ENCODE results near the gene ABCC6.
"Not testable (repeated sequence)": the region's sequence is repeated elsewhere in the genome, so short reads cannot be mapped to it uniquely, and the experiment has no call there.

ABCC6 gene

DNA sequence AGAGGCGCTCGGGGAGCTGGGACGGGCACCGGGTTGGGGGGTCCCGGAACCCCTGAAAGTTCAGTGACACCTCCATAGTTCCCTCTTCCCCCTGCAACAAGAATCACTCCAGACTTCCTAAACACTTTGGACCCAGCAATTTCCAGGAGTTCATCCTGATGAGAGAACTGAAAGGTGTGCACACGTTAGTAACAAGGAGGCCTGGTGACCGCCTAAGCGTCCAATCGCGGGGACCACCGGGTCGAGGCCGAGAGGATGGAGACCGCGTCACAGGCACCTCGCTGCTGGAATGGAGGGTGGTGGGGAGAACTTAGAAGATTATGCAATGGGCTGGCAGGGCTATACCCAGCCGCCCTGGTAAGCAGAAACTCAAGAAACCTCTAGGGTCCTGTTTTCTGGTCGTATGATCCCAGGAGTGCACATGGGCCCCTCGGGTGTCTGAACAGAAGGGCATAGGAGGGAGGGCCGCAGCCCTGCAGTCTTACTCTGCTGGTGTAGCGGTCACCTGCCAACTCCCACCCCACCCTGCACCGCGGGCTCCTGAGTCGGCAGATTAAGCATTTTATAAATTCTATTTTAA, 458 bp upstream of the ABCC6 start:
- not testable (repeated sequence) for DNase-seq (ENCODE audit: low spot score)

- not testable (repeated sequence) for DNase-seq (ENCODE audit: low spot score)
These were observed 1.9 kb downstream of the ABCC6 start for GRCh38 chr16:16221382-16221781.

DNA sequence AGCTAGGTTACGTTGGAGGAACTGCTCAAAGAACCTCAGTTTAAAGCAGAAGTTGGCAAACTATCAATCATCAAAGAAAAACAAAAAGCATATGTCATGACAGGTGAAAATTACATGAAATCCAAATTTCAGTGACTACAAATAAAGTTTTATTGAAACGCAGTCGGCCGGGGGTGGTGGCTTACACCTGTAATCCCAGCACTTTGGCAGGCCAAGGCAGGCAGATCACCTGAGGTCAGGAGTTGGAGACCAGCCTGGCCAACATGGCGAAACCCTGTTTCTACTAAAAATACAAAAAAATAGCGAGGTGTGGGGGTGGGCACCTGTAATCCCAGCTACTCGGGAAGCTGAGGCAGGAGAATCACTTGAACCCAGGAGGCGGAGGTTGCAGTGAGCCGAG, 2.8 kb downstream of the ABCC6 start:
- DNase-seq (ENCODE audit: low spot score): not testable (repeated sequence)

- not testable (repeated sequence) for DNase-seq (ENCODE audit: low spot score)
These were observed 4.5 kb downstream of the ABCC6 start for GRCh38 chr16:16218787-16219186.

GRCh38 chr16:16218349-16218748, 4.9 kb downstream of the ABCC6 start:
- DNase-seq (ENCODE audit: low spot score): not testable (repeated sequence)

GRCh38 chr16:16213863-16214293, 9.4 kb downstream of the ABCC6 start:
- not testable (repeated sequence) for DNase-seq (ENCODE audit: low spot score)

DNA sequence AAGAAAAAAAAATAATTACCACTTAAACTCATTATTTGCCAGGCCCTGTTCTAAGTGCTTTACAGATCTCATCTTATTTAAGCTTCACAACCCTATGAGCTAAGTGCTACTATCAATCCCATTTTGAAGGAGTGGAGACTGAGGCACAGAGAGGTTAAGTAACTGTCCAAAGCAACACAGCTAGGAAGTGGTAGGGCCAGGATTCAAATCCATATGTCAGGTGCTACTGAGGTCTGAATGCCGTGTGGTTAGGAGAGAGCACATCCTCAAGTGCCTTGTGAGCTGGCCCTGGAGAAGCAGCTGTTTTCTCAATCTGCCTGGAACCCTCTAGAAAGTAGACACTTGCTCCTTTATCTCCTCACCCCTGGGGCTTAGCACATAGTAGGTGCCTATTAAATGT, 11.9 kb downstream of the ABCC6 start:
- not testable (repeated sequence) for DNase-seq (ENCODE audit: low spot score)

- DNase-seq (ENCODE audit: low spot score): not testable (repeated sequence)
These were observed 14.8 kb downstream of the ABCC6 start for GRCh38 chr16:16208461-16208860.

- not testable (repeated sequence) for DNase-seq (ENCODE audit: low spot score)
These were observed 15.4 kb downstream of the ABCC6 start for GRCh38 chr16:16207787-16208334.

DNA sequence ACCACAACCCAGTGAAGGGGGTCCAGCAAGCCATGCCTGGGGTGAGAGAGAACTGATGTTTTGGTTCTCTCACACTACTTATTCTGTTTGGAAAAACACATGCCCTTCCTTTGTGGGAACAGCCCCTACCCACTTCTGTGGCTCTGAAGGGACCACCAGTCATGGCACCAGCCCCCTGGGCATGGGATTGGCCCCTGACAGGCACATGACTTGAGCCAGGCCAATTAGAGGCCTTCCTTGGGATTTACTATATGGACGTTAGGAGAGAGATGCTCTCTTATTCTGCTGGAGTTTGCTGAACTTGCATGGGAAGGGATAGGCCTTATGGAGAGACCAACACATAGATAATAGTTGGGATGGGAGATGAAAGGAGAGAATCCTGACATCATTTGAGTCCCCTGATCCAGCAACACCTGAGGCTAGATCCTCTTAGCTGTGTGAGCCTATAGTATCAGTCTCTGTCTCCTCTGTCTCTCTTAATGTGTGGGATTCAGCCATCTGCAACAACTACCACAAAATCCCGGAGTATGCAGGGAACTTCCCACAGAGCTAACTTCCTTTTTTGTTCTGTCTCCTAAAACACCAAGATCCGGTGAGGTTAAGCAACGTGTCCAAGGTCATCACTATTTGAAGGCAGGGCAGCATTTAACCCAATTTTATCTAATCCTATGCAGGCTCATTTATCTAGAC, 16.1 kb downstream of the ABCC6 start:
- DNase-seq (ENCODE audit: low spot score): not testable (repeated sequence)

GRCh38 chr16:16205864-16206263, 17.4 kb downstream of the ABCC6 start:
- DNase-seq (ENCODE audit: low spot score): not testable (repeated sequence)

- DNase-seq (ENCODE audit: low spot score): not testable (repeated sequence)
These were observed 18.7 kb downstream of the ABCC6 start for GRCh38 chr16:16204552-16204951.

GRCh38 chr16:16203494-16203893, 19.8 kb downstream of the ABCC6 start:
- not testable (repeated sequence) for DNase-seq (ENCODE audit: low spot score)

DNA sequence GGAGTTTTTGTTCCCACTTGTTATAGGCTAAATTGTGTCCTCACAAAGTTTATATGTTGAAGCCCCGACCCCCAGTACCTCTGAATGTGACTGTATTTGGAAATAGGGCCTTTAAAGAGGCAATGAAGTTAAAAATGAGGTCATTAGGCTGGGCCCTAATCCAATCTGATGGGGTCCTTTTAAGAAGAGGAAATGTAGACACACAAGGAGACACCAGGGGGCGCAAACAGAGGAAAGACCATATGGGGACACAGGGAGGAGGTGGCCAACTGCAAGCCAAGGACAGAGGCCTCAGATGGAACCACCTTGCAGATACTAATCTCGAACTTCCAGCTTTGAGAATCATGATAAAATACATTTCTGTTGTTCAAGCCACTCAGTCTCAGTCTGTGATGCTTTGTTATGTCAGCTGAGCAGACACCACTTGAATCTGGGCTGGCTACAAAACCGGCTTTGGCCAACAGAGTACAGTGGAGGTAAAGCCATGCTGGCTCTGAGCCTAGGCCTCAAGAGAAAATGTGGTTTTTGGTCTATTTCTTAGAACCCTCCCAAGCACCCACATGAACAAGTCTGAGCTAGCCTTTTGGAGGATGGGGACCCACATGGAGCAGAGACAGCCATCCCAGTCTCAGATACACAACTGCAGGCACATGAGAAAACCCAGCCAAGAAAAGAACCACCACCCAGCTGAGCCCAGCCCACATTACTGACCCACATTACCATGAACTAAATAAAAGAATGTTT, 20.7 kb downstream of the ABCC6 start:
- DNase-seq (ENCODE audit: low spot score): not testable (repeated sequence)

DNA sequence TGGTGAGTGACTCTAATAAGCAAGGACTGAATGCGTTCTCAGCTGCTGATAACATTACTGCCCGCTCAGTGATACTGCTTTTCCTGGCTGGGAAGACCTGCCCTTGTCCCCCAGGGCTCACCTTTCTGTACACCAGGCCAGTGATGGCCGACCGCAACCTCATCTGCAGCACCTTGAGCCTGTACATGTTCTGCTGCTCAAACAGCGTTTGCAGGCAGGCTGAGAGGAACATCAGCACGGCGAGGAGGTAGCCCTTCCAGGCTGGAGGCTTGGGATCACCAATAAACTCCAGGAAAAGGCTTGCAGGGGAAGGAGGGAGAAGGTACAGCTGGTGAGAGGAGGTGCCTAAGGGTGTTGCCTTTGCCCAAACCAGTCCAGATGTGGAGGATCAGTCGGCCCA, 21.4 kb downstream of the ABCC6 start:
- not testable (repeated sequence) for DNase-seq (ENCODE audit: low spot score)

- DNase-seq (ENCODE audit: low spot score): not testable (repeated sequence)
These were observed 22.9 kb downstream of the ABCC6 start for GRCh38 chr16:16200391-16200790.

GRCh38 chr16:16199428-16199827, 23.9 kb downstream of the ABCC6 start:
- DNase-seq (ENCODE audit: low spot score): not testable (repeated sequence)

- DNase-seq (ENCODE audit: low spot score): no peak
These were observed 25.3 kb downstream of the ABCC6 start for GRCh38 chr16:16197966-16198365.

GRCh38 chr16:16197331-16197730, 26.0 kb downstream of the ABCC6 start:
- DNase-seq (ENCODE audit: low spot score): no peak

- no peak for DNase-seq (ENCODE audit: low spot score)
These were observed 27.2 kb downstream of the ABCC6 start for GRCh38 chr16:16196099-16196498.

DNA sequence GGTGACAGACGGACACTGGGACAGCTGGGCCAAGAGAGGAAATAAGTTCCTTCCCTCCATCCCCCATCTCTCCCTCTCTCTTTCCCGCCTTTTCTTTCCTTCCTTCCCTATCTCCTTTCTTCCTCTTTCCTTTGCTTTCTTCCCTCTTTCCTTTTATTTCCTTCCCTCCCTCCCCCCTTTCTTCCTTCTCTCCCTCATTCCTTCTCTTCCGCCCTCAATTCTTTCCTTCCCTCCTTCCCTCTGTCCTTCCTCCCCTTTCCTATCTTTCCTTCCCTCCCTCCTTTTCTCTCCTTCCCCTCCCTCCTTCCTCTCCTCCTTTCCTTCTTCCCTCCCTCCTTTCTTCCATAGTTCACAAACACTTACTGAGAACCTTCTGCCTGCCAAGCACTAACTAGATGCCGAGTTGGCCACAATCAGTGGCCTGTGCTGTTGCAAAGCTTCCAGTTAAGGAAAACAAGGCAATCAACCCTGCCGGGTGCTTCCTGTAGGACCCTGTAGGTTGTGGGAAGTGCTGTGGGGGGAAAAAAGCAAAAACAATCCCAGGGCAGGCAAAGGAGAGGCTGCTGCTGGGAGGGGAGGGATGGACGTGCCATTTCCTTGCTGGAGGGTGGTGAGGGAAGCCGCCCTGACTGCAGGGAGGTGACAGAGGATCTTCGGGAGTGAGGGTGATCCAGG, 31.7 kb downstream of the ABCC6 start:
- no peak for DNase-seq (ENCODE audit: low spot score)

DNA sequence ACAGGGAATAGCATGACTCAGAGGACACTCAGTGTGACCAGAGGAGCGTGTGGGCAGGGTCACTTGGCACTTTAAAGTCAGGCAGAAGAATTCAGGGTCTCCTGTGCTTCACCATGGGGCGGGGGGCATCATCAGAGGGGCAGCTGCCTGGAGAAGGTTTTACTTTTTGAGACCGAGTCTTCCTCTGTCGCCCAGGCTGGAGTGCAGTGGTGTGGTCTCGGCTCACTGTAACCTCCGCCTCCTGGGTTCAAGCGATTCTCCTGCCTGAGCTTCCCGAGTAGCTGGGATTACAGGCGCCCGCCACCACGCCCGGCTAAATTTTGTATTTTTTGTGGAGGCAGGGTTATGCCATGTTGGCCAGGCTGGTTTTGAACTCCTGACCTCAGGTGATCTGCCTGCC, 32.3 kb downstream of the ABCC6 start:
- not testable (repeated sequence) for DNase-seq (ENCODE audit: low spot score)
